CD4-positive, alpha-beta T cell treated with Interleukin-15 for 4 hours (primary cell): ENCODE measurements around the gene TSPAN16.
"Not testable (repeated sequence)": the region's sequence is repeated elsewhere in the genome, so short reads cannot be mapped to it uniquely, and the experiment has no call there.

ENCODE experiments used
- DNase-seq: peaks from one replicate; pipeline ENCODE4 v3.0.0-alpha.2; 2020; ENCODE audit warnings: low spot score

The TSPAN16 gene

GRCh38 chr19:11345122-11345803, 49.3 kb downstream of the TSPAN16 start:
- DNase-seq, result no peak

- peak; percentile 99 for DNase-seq
Observed at GRCh38 chr19:11346104-11346940, 50.4 kb downstream of the TSPAN16 start, which contains the start of the genes CCDC159 and TMEM205. Gene CCDC159, plus strand, starts transcription at chr19:11346519. Its CDS starts 88 bp downstream, at chr19:11346607. Gene TMEM205, minus strand, starts transcription at chr19:11346268. Its CDS starts 649 bp downstream, at chr19:11345619.

GRCh38 chr19:11347546-11348039, 51.6 kb downstream of the TSPAN16 start:
- no peak for DNase-seq

GRCh38 chr19:11349171-11349570, 53.2 kb downstream of the TSPAN16 start:
- DNase-seq, result no peak

- DNase-seq, result not testable (repeated sequence)
Observed at GRCh38 chr19:11354102-11354501, 58.1 kb downstream of the TSPAN16 start.

GRCh38 chr19:11355160-11356073, 59.5 kb downstream of the TSPAN16 start, which contains the start of gene PLPPR2:
Gene PLPPR2, plus strand, starts transcription at chr19:11355432. Its CDS starts 2,242 bp downstream, at chr19:11357674.
- peak; percentile 81 for DNase-seq

GRCh38 chr19:11356074-11356397, 60.1 kb downstream of the TSPAN16 start:
- no peak for DNase-seq

- DNase-seq, result no peak
Observed at GRCh38 chr19:11356676-11357550, 61.0 kb downstream of the TSPAN16 start.

- DNase-seq, result no peak
Observed at GRCh38 chr19:11359421-11359820, 63.5 kb downstream of the TSPAN16 start.

- DNase-seq, result no peak
Observed at GRCh38 chr19:11361037-11361770, 65.2 kb downstream of the TSPAN16 start.

- no peak for DNase-seq
Observed at GRCh38 chr19:11361771-11362731, 66.1 kb downstream of the TSPAN16 start.

GRCh38 chr19:11363881-11364280, 67.9 kb downstream of the TSPAN16 start:
- DNase-seq, result no peak

- no peak for DNase-seq
Observed at GRCh38 chr19:11364296-11364904, 68.4 kb downstream of the TSPAN16 start.

- DNase-seq, result no peak
Observed at GRCh38 chr19:11364935-11365334, 69.0 kb downstream of the TSPAN16 start.
